Measurements from ENCODE around the gene RAD1. TPM values are rescaled to one million over a fixed set of nuclear protein-coding genes. Genes with fewer than 3 reads are reported as not detected.

The RAD1 gene
- total RNA-seq, 2 donors from 2014 or later = 15.8 to 18.2 TPM

DNA sequence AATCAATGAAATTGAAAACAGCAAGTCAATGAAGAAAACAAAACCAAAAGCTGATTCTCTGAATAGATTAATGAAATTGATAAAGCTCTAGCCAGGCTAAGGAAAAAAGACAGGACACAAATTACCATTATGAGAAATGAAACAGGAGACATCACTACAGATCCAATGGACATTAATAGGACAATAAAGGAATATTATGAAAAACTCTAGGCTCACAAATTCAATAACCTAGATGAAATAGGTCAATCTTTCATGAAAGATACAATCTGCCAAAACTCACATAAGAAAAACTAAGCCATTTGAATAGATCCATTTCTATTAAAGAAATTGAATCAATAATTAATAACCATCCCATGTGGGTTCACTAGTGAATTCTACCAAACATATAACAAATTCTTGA is 39.0 kb downstream of the RAD1 start:
- intact Hi-C loops (cut with DNase I) = no loop called here

DNA sequence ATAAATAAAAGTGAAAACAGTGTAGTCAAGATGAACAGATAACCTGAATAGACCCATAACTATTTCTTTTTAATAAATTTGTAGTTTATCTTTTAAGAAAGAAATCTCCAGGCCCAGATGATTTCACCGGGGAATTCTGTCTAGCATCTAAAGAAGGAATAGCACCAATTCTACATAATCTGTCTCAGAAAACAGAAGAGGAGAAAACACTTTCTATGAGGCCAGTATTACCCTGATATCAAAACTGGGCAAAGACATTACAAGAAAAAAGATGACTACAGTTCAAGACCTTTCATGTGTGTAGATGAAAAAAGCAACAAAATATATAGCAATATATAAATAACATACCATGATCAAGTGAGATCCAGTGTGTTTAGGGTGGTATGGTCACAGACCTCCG is 44.9 kb downstream of the RAD1 start:
- intact Hi-C loops (cut with DNase I) = no loop called here
- no peak for DNase-seq (ENCODE audit: low spot score)

More for the DNA sequence above, 39.0 kb downstream of the RAD1 start:
- no peak for DNase-seq (ENCODE audit: low spot score)

DNA sequence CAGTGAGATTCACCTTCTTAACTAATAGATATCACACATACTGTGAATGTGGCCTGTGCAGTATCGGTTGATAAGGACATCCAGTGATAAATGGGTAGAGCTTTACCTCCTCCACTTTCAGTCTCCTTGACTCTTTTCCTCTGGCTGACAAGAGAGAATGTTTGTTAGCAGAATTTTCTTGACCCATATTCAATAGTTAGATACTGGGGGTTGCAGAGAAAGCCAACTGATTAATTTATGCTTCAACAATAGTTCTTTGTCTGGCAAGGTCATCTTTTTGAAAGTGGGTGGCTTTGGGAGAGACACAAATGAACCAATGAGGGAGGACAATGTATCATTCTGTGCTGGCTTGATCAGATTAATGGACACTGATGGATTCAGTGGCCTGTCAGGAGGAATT is 46.0 kb downstream of the RAD1 start:
- intact Hi-C loops (cut with DNase I) = no loop called here
- DNase-seq (ENCODE audit: low spot score) = no peak

DNA sequence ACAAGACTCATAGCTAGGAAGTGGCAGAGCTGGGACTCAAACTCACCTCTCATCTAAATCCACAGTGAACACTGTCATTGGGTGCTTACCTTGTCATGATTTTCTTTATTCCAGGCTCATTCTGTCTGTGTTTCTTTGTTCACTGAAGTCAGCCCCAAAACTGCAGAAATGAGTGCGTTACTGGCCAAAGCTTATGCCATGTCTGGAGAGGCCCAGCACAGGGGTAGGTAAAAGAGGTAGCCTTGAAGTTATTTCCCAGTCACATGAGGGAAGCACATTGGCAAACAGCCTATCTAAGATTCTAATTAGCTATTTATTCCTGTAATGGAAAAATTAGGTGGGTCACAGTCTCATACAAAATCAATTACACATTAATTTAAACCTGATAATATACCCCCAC is 46.5 kb downstream of the RAD1 start:
- intact Hi-C loops (cut with DNase I) = no loop called here
- no peak for DNase-seq (ENCODE audit: low spot score)

DNA sequence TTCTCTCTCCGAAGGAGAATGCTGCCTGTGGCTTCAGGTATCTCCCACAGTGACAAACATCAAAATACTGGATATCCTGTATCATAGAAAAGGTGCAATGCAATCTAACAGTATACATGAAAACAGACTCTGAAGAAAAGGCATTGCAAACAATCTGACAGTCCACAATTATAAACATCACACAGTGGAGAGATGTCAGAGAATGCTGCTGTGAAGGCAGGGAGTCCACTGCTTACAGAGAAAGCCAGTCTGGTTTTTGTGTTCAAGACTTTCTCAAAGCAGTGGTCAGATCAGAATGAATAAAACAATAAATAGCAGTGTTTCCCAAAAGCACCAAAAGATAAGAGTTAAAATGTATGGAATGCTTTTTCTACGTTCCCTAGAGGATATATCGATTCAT is 47.6 kb downstream of the RAD1 start:
- no peak for DNase-seq (ENCODE audit: low spot score)
- intact Hi-C loops (cut with DNase I) = no loop called here

DNA sequence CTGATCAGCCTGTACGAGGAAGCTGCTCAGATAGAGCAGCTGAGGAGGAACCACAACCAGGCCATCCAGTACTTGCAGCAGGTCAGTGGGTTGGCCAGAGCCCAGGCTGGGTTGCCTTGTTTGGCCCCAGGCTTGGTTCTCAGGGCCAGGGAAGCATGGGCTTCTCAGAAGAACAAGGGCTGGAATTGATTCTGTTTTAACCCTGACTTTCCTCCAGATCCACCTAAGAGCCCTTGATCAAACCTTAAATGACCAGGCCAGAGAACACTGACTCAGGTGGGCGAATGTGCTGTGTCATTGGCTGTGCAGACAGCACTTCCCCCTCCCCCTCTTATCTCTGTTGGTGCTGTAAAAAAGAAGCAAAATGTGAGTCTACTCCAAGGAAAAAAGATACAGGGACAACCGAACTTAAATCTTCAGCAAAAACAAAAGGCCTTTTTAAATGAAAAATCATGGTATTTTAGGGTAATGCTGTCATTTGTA is 48.3 kb downstream of the RAD1 start:
- peak; percentile 81 for DNase-seq (ENCODE audit: low spot score)
- intact Hi-C loops (cut with DNase I) = no loop called here

DNA sequence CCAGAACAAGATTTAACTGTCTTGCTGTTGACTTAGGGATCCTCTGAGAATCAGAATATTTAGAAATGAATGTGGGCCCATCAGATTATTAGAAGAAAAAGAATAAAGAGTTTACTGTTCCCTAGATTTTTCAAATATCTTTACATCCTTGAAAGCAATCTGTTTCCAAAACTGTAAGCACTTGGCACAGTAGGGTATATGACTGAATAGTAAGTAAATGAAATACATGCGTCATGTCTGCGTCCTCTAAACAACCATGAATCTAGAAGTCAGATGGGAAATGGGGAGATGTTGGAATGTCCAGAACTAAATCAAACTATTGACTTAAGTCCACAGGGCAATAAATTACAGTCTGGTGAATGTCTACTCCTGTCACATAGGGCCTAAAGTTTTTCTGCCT is 50.2 kb downstream of the RAD1 start:
- no peak for DNase-seq (ENCODE audit: low spot score)
- intact Hi-C loops (cut with DNase I) = no loop called here

DNA sequence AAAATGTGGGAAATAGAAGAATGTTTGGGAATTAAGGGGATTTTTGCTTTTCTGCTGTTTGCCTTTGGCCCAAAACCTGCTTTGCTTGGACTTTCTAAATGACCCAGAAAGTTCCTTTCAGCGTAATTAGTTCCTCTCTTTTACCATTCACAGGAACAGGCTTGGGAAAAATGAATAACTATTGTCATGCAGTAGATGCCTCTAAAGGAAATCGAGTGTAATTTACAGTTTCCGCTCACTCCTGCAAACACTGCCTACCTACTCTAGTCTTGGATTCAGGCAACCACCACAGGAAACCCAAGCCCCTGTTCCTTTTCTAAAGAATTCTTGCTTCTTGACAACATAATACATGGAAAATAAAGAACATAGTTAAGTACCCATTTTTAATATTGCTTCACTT is 51.4 kb downstream of the RAD1 start:
- DNase-seq (ENCODE audit: low spot score) = no peak
- intact Hi-C loops (cut with DNase I) = no loop called here

DNA sequence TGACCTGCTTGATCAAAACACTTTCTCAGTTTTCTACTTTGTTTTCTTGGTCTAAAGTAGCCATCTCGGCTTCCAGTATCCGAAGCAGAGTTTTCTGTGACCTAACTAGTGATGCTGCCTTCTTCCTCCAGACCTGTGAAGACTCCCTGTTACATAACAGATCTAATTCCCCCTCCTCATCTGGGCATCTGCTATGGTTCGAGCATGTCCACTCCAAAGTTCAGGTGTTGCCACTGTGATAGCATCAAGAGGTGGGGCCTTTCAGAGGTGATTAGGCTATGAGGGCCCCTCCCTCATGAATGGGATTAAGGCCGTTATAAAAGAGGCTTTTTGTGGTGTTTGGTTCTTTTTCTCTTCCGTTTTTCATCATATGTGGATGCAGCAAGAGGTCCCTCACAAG is 56.1 kb downstream of the RAD1 start:
- intact Hi-C loops (cut with DNase I) = no loop called here
- no peak for DNase-seq (ENCODE audit: low spot score)

DNA sequence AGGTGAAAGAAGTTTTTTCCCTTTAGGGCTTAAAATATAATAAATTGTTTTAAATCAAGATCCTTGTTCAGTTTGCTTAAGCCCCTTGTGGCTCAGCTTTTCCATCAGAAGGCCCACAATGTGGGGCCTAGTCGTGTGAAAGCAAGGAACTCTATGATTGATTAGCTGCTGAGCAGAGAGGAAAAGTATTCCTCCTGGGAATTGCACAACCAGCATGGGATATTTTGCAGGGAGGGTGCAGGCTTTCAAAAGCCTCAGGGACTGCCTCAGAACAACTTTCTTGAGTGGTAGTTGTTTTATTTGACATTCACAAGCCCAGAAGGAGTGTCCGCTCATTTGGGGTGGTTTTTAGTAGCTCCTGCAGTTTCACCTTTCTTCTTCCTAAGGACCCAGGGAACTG is 56.5 kb downstream of the RAD1 start:
- intact Hi-C loops (cut with DNase I) = no loop called here
- no peak for DNase-seq (ENCODE audit: low spot score)

DNA sequence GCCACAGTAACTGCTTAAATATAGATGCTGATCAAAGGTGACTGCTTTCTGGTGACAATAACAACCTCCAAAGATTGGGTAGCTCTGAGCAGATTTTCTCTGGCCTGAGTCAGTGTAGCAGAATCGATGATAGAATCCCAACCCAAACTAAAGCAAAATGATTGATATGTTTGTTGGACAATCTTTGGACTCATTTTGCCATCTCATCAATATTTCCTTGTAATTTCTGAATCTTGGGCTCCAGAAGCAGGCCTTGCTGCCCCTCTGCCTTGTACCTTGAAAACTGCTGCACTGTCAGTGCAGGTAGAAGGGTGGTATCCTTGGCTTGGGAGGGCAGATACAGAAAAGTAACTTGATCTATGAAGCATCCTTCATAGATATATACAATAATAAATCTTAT is 57.4 kb downstream of the RAD1 start:
- intact Hi-C loops (cut with DNase I) = no loop called here

DNA sequence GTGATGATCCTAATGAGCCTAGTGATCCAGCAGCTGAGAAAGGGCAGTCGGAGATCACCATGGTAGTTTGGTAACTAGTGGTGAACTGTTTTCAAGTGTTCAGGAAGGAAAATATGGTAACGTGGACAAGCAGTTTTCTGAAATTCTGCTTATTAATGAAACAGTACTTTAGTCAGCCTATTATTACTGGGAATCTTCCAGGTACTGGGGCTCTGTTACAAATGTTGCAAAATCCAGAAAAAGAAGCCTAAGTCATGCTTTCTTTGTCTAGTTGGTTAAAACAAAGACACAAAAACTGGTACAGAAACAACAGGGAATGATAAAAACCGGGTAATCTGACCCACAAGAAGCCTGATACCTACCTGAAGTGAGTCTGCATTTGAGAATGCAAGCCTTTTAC is 58.1 kb downstream of the RAD1 start:
- DNase-seq (ENCODE audit: low spot score) = no peak
- intact Hi-C loops (cut with DNase I) = no loop called here

More for the DNA sequence above, 57.4 kb downstream of the RAD1 start:
- DNase-seq (ENCODE audit: low spot score) = no peak

Other genes with a start within 250 kb of the RAD1 start
- under 1 TPM in 1 of 2 donors, not detected in 1; 0.74 TPM for gene TTC23L, start 76.3 kb downstream of the RAD1 start, total RNA-seq
- gene BRIX1, start 207 bp upstream of the RAD1 start, total RNA-seq = 10 to 100 TPM; 20.4 to 24.8 TPM
- 10 to 100 TPM; 49.3 to 59.0 TPM for gene DNAJC21, start 14.1 kb upstream of the RAD1 start, total RNA-seq
- gene AGXT2, start 132.4 kb upstream of the RAD1 start, total RNA-seq = not detected

All from posterior vena cava (tissue), 2 donors.